ENCODE results near the gene KLK2.

The KLK2 gene

GRCh38 chr19:50928831-50929230 is 55.6 kb downstream of the KLK2 start:
- FAIRE-seq: no peak
